ENCODE results near the gene POGZ. TPM values are rescaled to one million over a fixed set of nuclear protein-coding genes. Genes with fewer than 3 reads are reported as not detected.

Gene POGZ
- total and polyA plus RNA-seq, 2 of the 13 experiments (the other 11 are each of a cell fraction or from before 2014, with no cell fraction given), result 15.3 to 45.6 TPM

GRCh38 chr1:151459331-151460046 is at the start of gene POGZ (continued):
- no peak for TF ChIP-seq DZIP1 (CRISPR knock-in tag; IDR thresholded peaks at IDR 0.05)
- TF ChIP-seq MED1 (CRISPR knock-in tag; IDR thresholded peaks at IDR 0.05), result no peak
- no peak for TF ChIP-seq ZNF567 (CRISPR knock-in tag; IDR thresholded peaks at IDR 0.05; ENCODE audit: borderline replicate concordance)
- TF ChIP-seq AHR (CRISPR knock-in tag; IDR thresholded peaks at IDR 0.05), result no peak
- no peak for TF ChIP-seq BHLHE40 (IDR thresholded peaks at IDR 0.05; ENCODE audit: low read length)
- no peak for TF ChIP-seq DR1 (CRISPR knock-in tag; IDR thresholded peaks at IDR 0.05)
- no peak for TF ChIP-seq CREBL2 (CRISPR knock-in tag; IDR thresholded peaks at IDR 0.05; ENCODE audit: borderline replicate concordance)
- peak; percentile 42; the same call in 1 of the 2 replicates for TF ChIP-seq RFX5 (IDR thresholded peaks at IDR 0.05; ENCODE audit: low read depth, low read length)
- no peak for TF ChIP-seq ZNF724P (CRISPR knock-in tag; IDR thresholded peaks at IDR 0.05; ENCODE audit: borderline replicate concordance)
- no peak for TF ChIP-seq CEBPB (IDR thresholded peaks at IDR 0.05; ENCODE audit: borderline replicate concordance, low read depth, low read length)
- TF ChIP-seq NAIF1 (CRISPR knock-in tag; IDR thresholded peaks at IDR 0.05; ENCODE audit: borderline replicate concordance), result no peak
- no peak for TF ChIP-seq ZNF710 (CRISPR knock-in tag; IDR thresholded peaks at IDR 0.05; ENCODE audit: borderline replicate concordance)
- TF ChIP-seq MBNL3 (CRISPR knock-in tag; conservative IDR thresholded peaks at IDR 0.05), result no peak
- no peak for TF ChIP-seq ZNF83 (CRISPR knock-in tag; IDR thresholded peaks at IDR 0.05; ENCODE audit: borderline replicate concordance)
- no peak for TF ChIP-seq ZNF562 (CRISPR knock-in tag; IDR thresholded peaks at IDR 0.05; ENCODE audit: borderline replicate concordance)
- no peak for TF ChIP-seq SNAPC2 (CRISPR knock-in tag; IDR thresholded peaks at IDR 0.05)
- TF ChIP-seq ZBTB14 (CRISPR knock-in tag; IDR thresholded peaks at IDR 0.05), result peak; percentile 64; the same call in 1 of the 2 replicates
- no peak for TF ChIP-seq ZNF510 (CRISPR knock-in tag; IDR thresholded peaks at IDR 0.05; ENCODE audit: low read depth)
- peak; percentile 59; the same call in 1 of the 2 replicates for TF ChIP-seq ZFX (CRISPR knock-in tag; IDR thresholded peaks at IDR 0.05; ENCODE audit: low read depth)
- no peak for TF ChIP-seq TRIM24 (CRISPR knock-in tag; IDR thresholded peaks at IDR 0.05)
- TF ChIP-seq THAP7 (CRISPR knock-in tag; IDR thresholded peaks at IDR 0.05), result no peak
- TF ChIP-seq ZNF766 (CRISPR knock-in tag; IDR thresholded peaks at IDR 0.05; ENCODE audit: borderline replicate concordance), result no peak
- TF ChIP-seq XRCC5 (optimal IDR thresholded peaks at IDR 0.05; ENCODE audit: low read length), result peak; percentile 53
- TF ChIP-seq HNRNPUL1 (IDR thresholded peaks at IDR 0.05; ENCODE audit: low read depth, low read length), result no peak

All from HepG2 (cell line).